Measurements from ENCODE around the gene SENP3.
A peak's percentile ranks its signal among the peaks of the same experiment; 100 is the strongest.

The SENP3 gene

GRCh38 chr17:7610641-7611040 is 48.9 kb downstream of the SENP3 start:
- H3K27me3 ChIP-seq (ENCODE audit: control insufficient read depth in 3 of 3, insufficient read depth in 3 of 3, low read depth in 1 of 3, low read length in 3 of 3) = no peaks in the 10 kb centered on the region

GRCh38 chr17:7611635-7612293 is 50.0 kb downstream of the SENP3 start:
- no peak overlapping the region for H2AK5ac ChIP-seq (ENCODE audit: low read depth, low read length)
- no peak overlapping the region for H3K4me3 ChIP-seq (ENCODE audit: low read length in 2 of 2)
- H3K14ac ChIP-seq (ENCODE audit: low read length) = no peak overlapping the region
- H2BK12ac ChIP-seq (ENCODE audit: low read length) = no peak overlapping the region
- H3K79me1 ChIP-seq (ENCODE audit: low read depth, low read length) = peaks cover 3% of the 10 kb centered on the region
- H3K23ac ChIP-seq (ENCODE audit: low read depth, low read length, poor library complexity) = no peak overlapping the region
- no CpG with 5 or more reads among the region's 3 CpGs for WGBS, 2 donors (ENCODE audit: extremely low coverage in 2 of 2, insufficient read length in 2 of 2, insufficient replicate concordance in 1 of 2)
- no peak overlapping the region for H3K18ac ChIP-seq (ENCODE audit: low read length)
- no peak overlapping the region for H4K91ac ChIP-seq (ENCODE audit: low read depth, low read length, poor library complexity)
- DNase-seq (ENCODE audit: low spot score) = no peak
- H4K8ac ChIP-seq (ENCODE audit: low read depth, low read length) = no peak overlapping the region
- no peak overlapping the region for H3K27ac ChIP-seq (replicated peaks; ENCODE audit: low read length)
- H3K4ac ChIP-seq (ENCODE audit: low read length) = no peak overlapping the region
- H2BK120ac ChIP-seq (ENCODE audit: low read depth, low read length) = no peak overlapping the region
- no peaks in the 10 kb centered on the region for H3K9me3 ChIP-seq (replicated peaks in 1 of 2; ENCODE audit: control insufficient read depth in 2 of 2, insufficient read depth in 1 of 2, low read depth in 1 of 2, low read length in 2 of 2)
- H3K9ac ChIP-seq (ENCODE audit: low read depth, low read length, poor library complexity) = no peak overlapping the region
- no peak overlapping the region for H3K4me2 ChIP-seq (ENCODE audit: insufficient read depth, low read length, poor library complexity, severe bottlenecking)
- H2AFZ ChIP-seq (ENCODE audit: low read length) = no peak overlapping the region
- peaks cover 5 to 47% of the 10 kb centered on the region in 2 donors for H3K36me3 ChIP-seq (replicated peaks in 1 of 2; ENCODE audit: control insufficient read depth in 2 of 2, insufficient read depth in 2 of 2, low read length in 2 of 2)
- H2BK15ac ChIP-seq (ENCODE audit: low read length) = no peak overlapping the region
- peaks cover 8 to 9% of the 10 kb centered on the region in 2 donors for H3K4me1 ChIP-seq (ENCODE audit: control insufficient read depth in 2 of 2, insufficient read depth in 1 of 2, low read depth in 1 of 2, low read length in 2 of 2)
- no peak overlapping the region for H2BK5ac ChIP-seq (ENCODE audit: low read length)
- H3K27me3 ChIP-seq (ENCODE audit: control insufficient read depth in 3 of 3, insufficient read depth in 3 of 3, low read depth in 1 of 3, low read length in 3 of 3) = no peaks in the 10 kb centered on the region

More at GRCh38 chr17:7610641-7611040, 48.9 kb downstream of the SENP3 start:
- H3K9me3 ChIP-seq (replicated peaks in 1 of 2; ENCODE audit: control insufficient read depth in 2 of 2, insufficient read depth in 1 of 2, low read depth in 1 of 2, low read length in 2 of 2) = no peaks in the 10 kb centered on the region
- H2BK12ac ChIP-seq (ENCODE audit: low read length) = no peak overlapping the region
- no peak overlapping the region for H3K4me3 ChIP-seq (ENCODE audit: low read length in 2 of 2)
- H4K91ac ChIP-seq (ENCODE audit: low read depth, low read length, poor library complexity) = no peak overlapping the region
- no peak overlapping the region for H2BK5ac ChIP-seq (ENCODE audit: low read length)
- DNase-seq (ENCODE audit: low spot score) = no peak
- H3K36me3 ChIP-seq (replicated peaks in 1 of 2; ENCODE audit: control insufficient read depth in 2 of 2, insufficient read depth in 2 of 2, low read length in 2 of 2) = peaks cover 13 to 59% of the 10 kb centered on the region in 2 donors
- H3K79me1 ChIP-seq (ENCODE audit: low read depth, low read length) = peaks cover 3% of the 10 kb centered on the region
- H3K9ac ChIP-seq (ENCODE audit: low read depth, low read length, poor library complexity) = no peak overlapping the region
- WGBS, 2 donors (ENCODE audit: extremely low coverage in 2 of 2, insufficient read length in 2 of 2, insufficient replicate concordance in 1 of 2) = no CpG with 5 or more reads among the region's 2 CpGs
- H2AK5ac ChIP-seq (ENCODE audit: low read depth, low read length) = no peak overlapping the region
- no peak overlapping the region for H3K14ac ChIP-seq (ENCODE audit: low read length)
- no peak overlapping the region for H3K27ac ChIP-seq (replicated peaks; ENCODE audit: low read length)
- no peak overlapping the region for H3K4me2 ChIP-seq (ENCODE audit: insufficient read depth, low read length, poor library complexity, severe bottlenecking)
- H3K4ac ChIP-seq (ENCODE audit: low read length) = no peak overlapping the region
- no peak overlapping the region for H2BK15ac ChIP-seq (ENCODE audit: low read length)
- no peak overlapping the region for H2BK120ac ChIP-seq (ENCODE audit: low read depth, low read length)
- no peak overlapping the region for H3K23ac ChIP-seq (ENCODE audit: low read depth, low read length, poor library complexity)
- H2AFZ ChIP-seq (ENCODE audit: low read length) = no peak overlapping the region
- H3K18ac ChIP-seq (ENCODE audit: low read length) = no peak overlapping the region
- no peak overlapping the region for H4K8ac ChIP-seq (ENCODE audit: low read depth, low read length)
- H3K4me1 ChIP-seq (ENCODE audit: control insufficient read depth in 2 of 2, insufficient read depth in 1 of 2, low read depth in 1 of 2, low read length in 2 of 2) = peaks cover 8 to 9% of the 10 kb centered on the region in 2 donors

- H3K4me2 ChIP-seq (ENCODE audit: insufficient read depth, low read length, poor library complexity, severe bottlenecking) = no peak overlapping the region
- no peak overlapping the region for H2AK5ac ChIP-seq (ENCODE audit: low read depth, low read length)
- no peak overlapping the region for H2BK12ac ChIP-seq (ENCODE audit: low read length)
- no CpG with 5 or more reads among the region's 1 CpG for WGBS, 2 donors (ENCODE audit: extremely low coverage in 2 of 2, insufficient read length in 2 of 2, insufficient replicate concordance in 1 of 2)
- no peak overlapping the region for H2BK15ac ChIP-seq (ENCODE audit: low read length)
- no peaks in the 10 kb centered on the region for H3K9me3 ChIP-seq (replicated peaks in 1 of 2; ENCODE audit: control insufficient read depth in 2 of 2, insufficient read depth in 1 of 2, low read depth in 1 of 2, low read length in 2 of 2)
- no peak for DNase-seq (ENCODE audit: low spot score)
- no peak overlapping the region for H3K14ac ChIP-seq (ENCODE audit: low read length)
- H3K79me1 ChIP-seq (ENCODE audit: low read depth, low read length) = peaks cover 3% of the 10 kb centered on the region
- H3K23ac ChIP-seq (ENCODE audit: low read depth, low read length, poor library complexity) = no peak overlapping the region
- no peaks in the 10 kb centered on the region for H3K27me3 ChIP-seq (ENCODE audit: control insufficient read depth in 3 of 3, insufficient read depth in 3 of 3, low read depth in 1 of 3, low read length in 3 of 3)
- H3K9ac ChIP-seq (ENCODE audit: low read depth, low read length, poor library complexity) = no peak overlapping the region
- no peak overlapping the region for H4K91ac ChIP-seq (ENCODE audit: low read depth, low read length, poor library complexity)
- H3K4me3 ChIP-seq (ENCODE audit: low read length in 2 of 2) = no peak overlapping the region
- H3K27ac ChIP-seq (replicated peaks; ENCODE audit: low read length) = no peak overlapping the region
- no peak overlapping the region for H3K18ac ChIP-seq (ENCODE audit: low read length)
- peaks cover 5 to 46% of the 10 kb centered on the region in 2 donors for H3K36me3 ChIP-seq (replicated peaks in 1 of 2; ENCODE audit: control insufficient read depth in 2 of 2, insufficient read depth in 2 of 2, low read length in 2 of 2)
- H2BK120ac ChIP-seq (ENCODE audit: low read depth, low read length) = no peak overlapping the region
- H3K4ac ChIP-seq (ENCODE audit: low read length) = no peak overlapping the region
- H2BK5ac ChIP-seq (ENCODE audit: low read length) = no peak overlapping the region
- no peak overlapping the region for H4K8ac ChIP-seq (ENCODE audit: low read depth, low read length)
- H2AFZ ChIP-seq (ENCODE audit: low read length) = no peak overlapping the region
- H3K4me1 ChIP-seq (ENCODE audit: control insufficient read depth in 2 of 2, insufficient read depth in 1 of 2, low read depth in 1 of 2, low read length in 2 of 2) = peaks cover 8 to 9% of the 10 kb centered on the region in 2 donors
Observed at GRCh38 chr17:7612294-7612640, 50.5 kb downstream of the SENP3 start.

DNA sequence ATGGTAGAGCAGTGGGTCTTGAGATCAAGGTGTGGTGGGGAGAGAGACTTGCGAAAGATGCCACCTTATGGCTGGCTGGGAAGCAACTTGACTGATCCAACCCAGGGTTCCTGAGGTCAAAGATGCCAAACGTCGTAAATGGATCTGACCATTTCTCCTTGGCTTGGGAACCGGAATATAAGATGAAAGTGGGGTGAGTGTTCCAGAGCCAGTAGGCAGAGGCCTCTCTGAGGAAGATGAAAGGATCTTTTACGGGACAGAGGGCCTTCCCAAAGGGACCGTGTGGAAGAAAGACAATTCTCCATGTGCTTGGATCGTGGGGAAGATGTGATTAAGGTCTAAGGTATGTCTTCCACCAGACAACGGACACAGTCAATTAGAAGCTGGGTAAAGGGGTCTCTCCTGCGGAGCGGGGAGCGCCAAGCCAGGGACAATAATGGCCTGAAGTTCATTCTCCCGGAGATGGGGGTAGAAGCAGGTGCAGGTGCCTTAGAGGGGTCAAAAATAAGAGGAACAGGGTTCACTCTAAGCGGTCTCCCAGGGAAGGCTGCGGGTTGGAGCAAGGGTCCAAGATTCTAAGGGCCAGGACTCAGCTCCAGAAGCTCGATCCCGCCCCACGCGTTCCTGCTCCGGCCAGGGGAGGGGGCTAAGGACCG is 52.2 kb downstream of the SENP3 start:
- Histone ChIP-seq H3K4ac (ENCODE audit: low read length) (no peak overlapping the region), H2BK120ac (ENCODE audit: low read depth, low read length) (no peak overlapping the region), H3K4me2 (ENCODE audit: insufficient read depth, low read length, poor library complexity, severe bottlenecking) (peak overlapping the region; percentile 79), H3K4me3 (ENCODE audit: low read length in 2 of 2) (peak overlapping the region; percentile 64 to 90), H3K4me1 (ENCODE audit: control insufficient read depth in 2 of 2, insufficient read depth in 1 of 2, low read depth in 1 of 2, low read length in 2 of 2) (peaks cover 8 to 9% of the 10 kb centered on the region in 2 donors), H3K18ac (ENCODE audit: low read length) (peak overlapping the region; percentile 97), H4K91ac (ENCODE audit: low read depth, low read length, poor library complexity) (no peak overlapping the region), H3K14ac (ENCODE audit: low read length) (peak overlapping the region; percentile 58), H2BK15ac (ENCODE audit: low read length) (peak overlapping the region; percentile 76), H2BK5ac (ENCODE audit: low read length) (peak overlapping the region; percentile 91), H2AFZ (ENCODE audit: low read length) (peak overlapping the region; percentile 82), H3K9ac (ENCODE audit: low read depth, low read length, poor library complexity) (peak overlapping the region; percentile 97), H3K23ac (ENCODE audit: low read depth, low read length, poor library complexity) (peak overlapping the region; percentile 100), H2AK5ac (ENCODE audit: low read depth, low read length) (peak overlapping the region; percentile 96), H3K79me1 (ENCODE audit: low read depth, low read length) (peaks cover 3% of the 10 kb centered on the region), H3K36me3 (replicated peaks in 1 of 2; ENCODE audit: control insufficient read depth in 2 of 2, insufficient read depth in 2 of 2, low read length in 2 of 2) (peaks cover 5 to 35% of the 10 kb centered on the region in 2 donors), H3K9me3 (replicated peaks in 1 of 2; ENCODE audit: control insufficient read depth in 2 of 2, insufficient read depth in 1 of 2, low read depth in 1 of 2, low read length in 2 of 2) (no peaks in the 10 kb centered on the region), H3K27me3 (ENCODE audit: control insufficient read depth in 3 of 3, insufficient read depth in 3 of 3, low read depth in 1 of 3, low read length in 3 of 3) (no peaks in the 10 kb centered on the region), H2BK12ac (ENCODE audit: low read length) (no peak overlapping the region), H4K8ac (ENCODE audit: low read depth, low read length) (no peak overlapping the region), H3K27ac (replicated peaks; ENCODE audit: low read length) (peak overlapping the region; percentile 94)
- WGBS, 2 donors (ENCODE audit: extremely low coverage in 2 of 2, insufficient read length in 2 of 2, insufficient replicate concordance in 1 of 2) = no CpG with 5 or more reads among the region's 20 CpGs
- DNase-seq (ENCODE audit: low spot score) = peak; percentile 24

All from neuronal stem cell (in vitro differentiated cells).